Esophagus muscularis mucosa (tissue), 4 donors: Measurements from ENCODE around the gene SPTLC3.

Experiments used
- CTCF ChIP-seq, 3 experiments: fragments of 200-600 bp in 2 of 3; fragments of 450-650 bp in 1 of 3; sonication (generic) in 2 of 3; IDR thresholded peaks; one replicate each; pipeline ENCODE4 v1.5.1; 2017 to 2019; ENCODE audit warnings: antibody characterized with exemption in 3 of 3, mild to moderate bottlenecking in 2 of 3, moderate library complexity in 1 of 3
- EP300 ChIP-seq: sonication (generic); formaldehyde crosslinking; IDR thresholded peaks from one replicate; pipeline ENCODE4 v1.6.1; 2017; ENCODE audit warnings: antibody characterized with exemption
- POLR2A ChIP-seq: fragments of 450-650 bp; IDR thresholded peaks from one replicate; pipeline ENCODE4 v1.6.1; 2017; ENCODE audit warnings: antibody characterized with exemption, moderate library complexity, mild to moderate bottlenecking, low read depth

- no peak for TF ChIP-seq CTCF (IDR thresholded peaks at IDR 0.05)
- no peak for TF ChIP-seq POLR2A
- TF ChIP-seq EP300, result no peak
These were observed 93.5 kb downstream of the SPTLC3 start for GRCh38 chr20:13102237-13102636.
